Measurements from ENCODE around the gene LMTK2.

Gene LMTK2

DNA sequence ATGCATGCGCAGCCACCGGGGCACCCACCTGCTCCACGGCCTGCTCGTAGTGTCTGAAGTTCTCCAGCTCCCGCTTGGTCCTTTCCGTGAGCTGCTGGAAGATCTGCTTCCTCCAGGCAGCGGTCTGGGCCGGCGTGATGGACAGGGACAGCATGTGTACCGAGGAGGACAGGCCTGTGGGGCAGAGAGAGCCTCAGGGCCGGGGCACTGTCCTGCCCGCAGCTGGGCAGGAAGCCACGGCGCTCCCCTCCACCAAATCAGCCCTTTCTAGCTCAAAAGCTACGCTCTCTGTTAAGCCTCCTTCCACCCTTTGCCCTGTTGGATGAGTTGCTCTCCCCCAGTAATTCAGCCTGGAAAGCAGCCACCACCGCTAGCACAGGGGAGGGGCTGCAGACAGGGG is 126.1 kb downstream of the LMTK2 start:
- Histone ChIP-seq H3F3A (ENCODE audit: low read depth) (no peaks in the 10 kb centered on the region), H3K4me3 (ENCODE audit: low read length, poor library complexity, severe bottlenecking) (no peak overlapping the region), H3K36me3 (ENCODE audit: insufficient read depth, low read length) (no peaks in the 10 kb centered on the region), H3K79me2 (ENCODE audit: insufficient read depth, low read length) (no peaks in the 10 kb centered on the region), H4K20me1 (ENCODE audit: insufficient read depth, low read length, poor library complexity, severe bottlenecking) (no peaks in the 10 kb centered on the region), H2AFZ (ENCODE audit: low read length) (no peak overlapping the region), H3K4me1 (ENCODE audit: insufficient read depth, low read length, poor library complexity, severe bottlenecking) (no peaks in the 10 kb centered on the region), H3K4me2 (ENCODE audit: low read depth, low read length, poor library complexity, severe bottlenecking) (no peak overlapping the region), H3K9me3 (ENCODE audit: insufficient read depth, low read depth, low read length) (no peaks in the 10 kb centered on the region), H3K27me3 (ENCODE audit: insufficient read depth, low read length, poor library complexity, severe bottlenecking) (no peaks in the 10 kb centered on the region), H3K9me2 (replicated peaks; ENCODE audit: low read depth, low read length) (no peaks in the 10 kb centered on the region), H3K9ac (ENCODE audit: low read depth, low read length, poor library complexity, severe bottlenecking) (no peak overlapping the region)
- TF ChIP-seq, protein P1, sequence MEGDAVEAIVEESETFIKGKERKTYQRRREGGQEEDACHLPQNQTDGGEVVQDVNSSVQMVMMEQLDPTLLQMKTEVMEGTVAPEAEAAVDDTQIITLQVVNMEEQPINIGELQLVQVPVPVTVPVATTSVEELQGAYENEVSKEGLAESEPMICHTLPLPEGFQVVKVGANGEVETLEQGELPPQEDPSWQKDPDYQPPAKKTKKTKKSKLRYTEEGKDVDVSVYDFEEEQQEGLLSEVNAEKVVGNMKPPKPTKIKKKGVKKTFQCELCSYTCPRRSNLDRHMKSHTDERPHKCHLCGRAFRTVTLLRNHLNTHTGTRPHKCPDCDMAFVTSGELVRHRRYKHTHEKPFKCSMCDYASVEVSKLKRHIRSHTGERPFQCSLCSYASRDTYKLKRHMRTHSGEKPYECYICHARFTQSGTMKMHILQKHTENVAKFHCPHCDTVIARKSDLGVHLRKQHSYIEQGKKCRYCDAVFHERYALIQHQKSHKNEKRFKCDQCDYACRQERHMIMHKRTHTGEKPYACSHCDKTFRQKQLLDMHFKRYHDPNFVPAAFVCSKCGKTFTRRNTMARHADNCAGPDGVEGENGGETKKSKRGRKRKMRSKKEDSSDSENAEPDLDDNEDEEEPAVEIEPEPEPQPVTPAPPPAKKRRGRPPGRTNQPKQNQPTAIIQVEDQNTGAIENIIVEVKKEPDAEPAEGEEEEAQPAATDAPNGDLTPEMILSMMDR (conservative IDR thresholded peaks at IDR 0.05; ENCODE audit: low read length), result no peak
- TF ChIP-seq EZH2phosphoT487 (IDR thresholded peaks at IDR 0.05; ENCODE audit: borderline replicate concordance), result no peak

DNA sequence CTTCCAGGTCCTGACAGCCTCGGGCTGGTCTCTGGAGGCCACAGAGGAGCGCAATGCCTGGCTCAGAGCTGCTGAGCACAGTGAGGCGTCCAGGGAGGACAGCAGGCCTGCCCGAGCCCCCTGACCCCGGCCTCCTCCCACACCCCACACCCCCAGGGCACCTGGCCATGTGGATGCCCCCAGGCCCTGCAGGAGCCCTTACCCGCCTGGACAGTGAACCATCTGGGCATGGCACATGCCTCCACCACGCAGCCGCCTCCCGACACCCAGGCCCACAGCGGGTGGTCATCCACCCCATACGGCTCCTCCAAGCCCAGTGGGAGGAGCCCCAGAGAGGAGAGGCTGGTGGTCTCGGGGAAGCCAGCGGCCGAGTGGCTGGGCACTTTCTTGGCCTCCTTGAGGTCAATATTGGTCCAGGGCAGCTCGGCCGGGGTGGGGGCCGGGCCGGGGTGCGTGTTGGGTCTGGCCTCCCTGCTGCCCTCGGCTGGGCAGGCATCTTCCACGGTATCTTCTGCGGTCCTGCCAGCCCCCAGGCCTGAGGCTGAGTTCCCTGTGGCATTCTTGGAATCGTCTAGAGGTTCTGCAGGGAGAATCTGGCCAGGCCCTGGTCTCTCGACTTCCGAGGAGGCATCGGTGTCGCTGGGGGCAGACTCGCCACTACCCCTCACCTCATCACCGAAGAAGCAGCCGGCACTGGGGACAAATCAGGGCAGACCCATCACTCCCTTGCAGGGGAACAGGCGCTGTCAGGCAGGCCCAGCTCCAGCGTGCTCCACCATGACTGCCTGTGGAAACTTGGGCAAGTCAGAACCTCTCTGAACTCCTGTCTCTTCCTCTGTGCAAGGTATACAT is 126.8 kb downstream of the LMTK2 start:
- Histone ChIP-seq H3K4me3 (ENCODE audit: low read length, poor library complexity, severe bottlenecking) (no peak overlapping the region), H3K27me3 (ENCODE audit: insufficient read depth, low read length, poor library complexity, severe bottlenecking) (no peaks in the 10 kb centered on the region), H3K79me2 (ENCODE audit: insufficient read depth, low read length) (no peaks in the 10 kb centered on the region), H2AFZ (ENCODE audit: low read length) (no peak overlapping the region), H3K9me3 (ENCODE audit: insufficient read depth, low read depth, low read length) (no peaks in the 10 kb centered on the region), H3K9me2 (replicated peaks; ENCODE audit: low read depth, low read length) (no peaks in the 10 kb centered on the region), H3K4me1 (ENCODE audit: insufficient read depth, low read length, poor library complexity, severe bottlenecking) (no peaks in the 10 kb centered on the region), H4K20me1 (ENCODE audit: insufficient read depth, low read length, poor library complexity, severe bottlenecking) (no peaks in the 10 kb centered on the region), H3K9ac (ENCODE audit: low read depth, low read length, poor library complexity, severe bottlenecking) (no peak overlapping the region), H3K4me2 (ENCODE audit: low read depth, low read length, poor library complexity, severe bottlenecking) (no peak overlapping the region), H3F3A (ENCODE audit: low read depth) (no peaks in the 10 kb centered on the region), H3K36me3 (ENCODE audit: insufficient read depth, low read length) (peaks cover 4% of the 10 kb centered on the region; the same call in 1 of the 2 replicates)
- TF ChIP-seq EZH2phosphoT487 (IDR thresholded peaks at IDR 0.05; ENCODE audit: borderline replicate concordance), result no peak
- TF ChIP-seq, protein P1 (conservative IDR thresholded peaks at IDR 0.05; ENCODE audit: low read length), result no peak

DNA sequence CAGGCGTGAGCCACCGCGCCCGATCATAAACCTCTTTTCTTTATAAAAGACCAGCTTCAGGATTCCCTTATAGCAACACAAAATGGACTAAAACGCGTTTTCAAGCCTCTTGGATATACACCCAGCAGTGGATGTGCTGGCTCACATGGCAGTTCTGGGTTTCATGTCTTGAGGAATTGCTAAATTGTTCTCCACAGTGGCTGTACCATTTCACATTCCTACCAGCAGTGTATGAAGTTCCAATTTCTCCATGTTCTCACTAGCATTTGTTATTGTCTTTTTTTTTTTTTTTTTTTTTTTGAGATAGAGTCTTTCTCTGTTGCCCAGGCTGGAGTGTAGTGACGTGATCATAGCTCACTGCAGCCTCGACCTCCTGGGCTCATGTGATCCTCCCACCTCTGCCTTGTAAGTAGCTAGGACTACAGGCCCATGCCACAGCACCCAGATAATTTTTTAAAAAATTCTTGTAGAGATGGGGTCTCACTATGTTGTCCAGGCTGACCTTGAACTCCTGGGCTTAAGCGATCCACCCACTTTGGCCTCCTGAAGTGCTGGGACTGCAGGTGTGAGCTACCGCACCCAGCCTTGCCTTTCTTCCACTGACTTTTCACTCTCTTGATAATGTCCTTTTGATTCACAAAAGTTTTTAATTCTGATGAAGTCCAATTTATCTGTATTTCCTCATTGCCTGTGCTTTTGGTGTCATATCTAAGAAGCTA is 127.9 kb downstream of the LMTK2 start:
- Histone ChIP-seq H3K4me2 (ENCODE audit: low read depth, low read length, poor library complexity, severe bottlenecking) (no peak overlapping the region), H3K27me3 (ENCODE audit: insufficient read depth, low read length, poor library complexity, severe bottlenecking) (no peaks in the 10 kb centered on the region), H3K79me2 (ENCODE audit: insufficient read depth, low read length) (no peaks in the 10 kb centered on the region), H3K4me3 (ENCODE audit: low read length, poor library complexity, severe bottlenecking) (no peak overlapping the region), H3K9me3 (ENCODE audit: insufficient read depth, low read depth, low read length) (no peaks in the 10 kb centered on the region), H3K9ac (ENCODE audit: low read depth, low read length, poor library complexity, severe bottlenecking) (no peak overlapping the region), H3K4me1 (ENCODE audit: insufficient read depth, low read length, poor library complexity, severe bottlenecking) (no peaks in the 10 kb centered on the region), H2AFZ (ENCODE audit: low read length) (no peak overlapping the region), H4K20me1 (ENCODE audit: insufficient read depth, low read length, poor library complexity, severe bottlenecking) (no peaks in the 10 kb centered on the region), H3K9me2 (replicated peaks; ENCODE audit: low read depth, low read length) (no peaks in the 10 kb centered on the region), H3F3A (ENCODE audit: low read depth) (no peaks in the 10 kb centered on the region), H3K36me3 (ENCODE audit: insufficient read depth, low read length) (peaks cover 4% of the 10 kb centered on the region; the same call in 1 of the 2 replicates)
- no peak for TF ChIP-seq EZH2phosphoT487 (IDR thresholded peaks at IDR 0.05; ENCODE audit: borderline replicate concordance)
- TF ChIP-seq, protein P1 (conservative IDR thresholded peaks at IDR 0.05; ENCODE audit: low read length), result no peak

Data from Loucy (cell line).